NCI-H1930 (cell line): ENCODE data around the gene CNIH3.

Source experiments
- DNase-seq, 2 experiments: peaks; one replicate each; lab custom pipeline; 2025; lab: John Stamatoyannopoulos, UW

Gene CNIH3

GRCh38 chr1:224774378-224774777, 158.3 kb downstream of the CNIH3 start:
- DNase-seq = no peak

GRCh38 chr1:224777180-224777579, 161.1 kb downstream of the CNIH3 start:
- DNase-seq = no peak

- no peak for DNase-seq
These were observed 163.4 kb downstream of the CNIH3 start for GRCh38 chr1:224779536-224779935.

GRCh38 chr1:224780736-224781135, 164.6 kb downstream of the CNIH3 start:
- DNase-seq = no peak

- DNase-seq = no peak
These were observed 165.7 kb downstream of the CNIH3 start for GRCh38 chr1:224781800-224782199.

- no peak for DNase-seq
These were observed 166.3 kb downstream of the CNIH3 start for GRCh38 chr1:224782281-224783000.

- DNase-seq = no peak
These were observed 167.0 kb downstream of the CNIH3 start for GRCh38 chr1:224783006-224783651.

- no peak for DNase-seq
These were observed 168.3 kb downstream of the CNIH3 start for GRCh38 chr1:224784265-224785039.

- DNase-seq = no peak
These were observed 168.9 kb downstream of the CNIH3 start for GRCh38 chr1:224785040-224785328.

- DNase-seq = no peak
These were observed 169.5 kb downstream of the CNIH3 start for GRCh38 chr1:224785622-224786021.

GRCh38 chr1:224786533-224787250, 170.6 kb downstream of the CNIH3 start:
- DNase-seq = no peak

- DNase-seq = no peak
These were observed 173.2 kb downstream of the CNIH3 start for GRCh38 chr1:224789311-224789710.
